ENCODE measurements around the gene LGALSL.

DNA sequence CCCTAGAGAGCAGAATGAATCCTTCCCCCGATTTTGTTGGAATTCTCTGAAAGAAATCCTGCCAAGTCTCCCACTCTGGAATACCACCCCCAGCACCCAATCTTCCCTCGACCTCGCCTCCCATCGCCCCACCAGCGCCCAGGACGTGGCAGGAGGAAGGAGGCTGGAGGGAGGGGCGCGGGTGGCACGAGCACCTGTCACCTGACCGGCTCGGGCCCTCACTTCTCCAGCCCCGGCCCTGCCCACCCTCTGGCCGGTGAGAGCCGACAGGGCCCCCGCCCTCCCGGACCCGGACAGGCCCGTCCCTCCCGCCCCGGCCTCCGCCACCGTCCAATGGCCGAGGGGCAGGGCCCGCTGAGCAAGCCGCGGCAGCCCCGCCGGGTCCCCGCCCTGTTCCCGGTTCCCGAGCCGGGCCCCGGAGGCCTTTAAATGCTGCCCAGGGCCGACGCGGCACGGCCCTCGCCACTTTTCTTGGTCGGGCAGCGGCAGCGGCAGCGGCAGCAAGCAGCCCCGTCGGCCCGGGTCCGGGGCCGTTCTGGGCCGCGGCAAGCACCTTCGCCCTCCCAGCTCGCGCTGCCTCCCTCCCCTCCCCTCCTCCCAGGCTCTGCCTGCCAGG, at the start of gene LGALSL:
- TF ChIP-seq, protein P1, sequence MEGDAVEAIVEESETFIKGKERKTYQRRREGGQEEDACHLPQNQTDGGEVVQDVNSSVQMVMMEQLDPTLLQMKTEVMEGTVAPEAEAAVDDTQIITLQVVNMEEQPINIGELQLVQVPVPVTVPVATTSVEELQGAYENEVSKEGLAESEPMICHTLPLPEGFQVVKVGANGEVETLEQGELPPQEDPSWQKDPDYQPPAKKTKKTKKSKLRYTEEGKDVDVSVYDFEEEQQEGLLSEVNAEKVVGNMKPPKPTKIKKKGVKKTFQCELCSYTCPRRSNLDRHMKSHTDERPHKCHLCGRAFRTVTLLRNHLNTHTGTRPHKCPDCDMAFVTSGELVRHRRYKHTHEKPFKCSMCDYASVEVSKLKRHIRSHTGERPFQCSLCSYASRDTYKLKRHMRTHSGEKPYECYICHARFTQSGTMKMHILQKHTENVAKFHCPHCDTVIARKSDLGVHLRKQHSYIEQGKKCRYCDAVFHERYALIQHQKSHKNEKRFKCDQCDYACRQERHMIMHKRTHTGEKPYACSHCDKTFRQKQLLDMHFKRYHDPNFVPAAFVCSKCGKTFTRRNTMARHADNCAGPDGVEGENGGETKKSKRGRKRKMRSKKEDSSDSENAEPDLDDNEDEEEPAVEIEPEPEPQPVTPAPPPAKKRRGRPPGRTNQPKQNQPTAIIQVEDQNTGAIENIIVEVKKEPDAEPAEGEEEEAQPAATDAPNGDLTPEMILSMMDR (conservative IDR thresholded peaks at IDR 0.05; ENCODE audit: low read length): no peak
- TF ChIP-seq EZH2phosphoT487 (IDR thresholded peaks at IDR 0.05; ENCODE audit: borderline replicate concordance, low read depth, low read length): no peak

Data from OCI-LY7 (cell line).